HG02981 (cell line): ENCODE data around the gene ECHDC3.
A peak's percentile ranks its signal among the peaks of the same experiment; 100 is the strongest.

Source experiments
- ATAC-seq: cut with Tn5 transposase; IDR thresholded peaks from one replicate; pipeline ENCODE4 v1.9.1; 2021; ENCODE audit warnings: mild to moderate bottlenecking, moderate library complexity; ENCODE audit not compliant: unreplicated experiment

The ECHDC3 gene

GRCh38 chr10:11746883-11747539 lies 4.8 kb downstream of the ECHDC3 start:
- no peak for ATAC-seq

- ATAC-seq: no peak
Observed at GRCh38 chr10:11748866-11749265, 6.7 kb downstream of the ECHDC3 start.

GRCh38 chr10:11750420-11750819 lies 8.2 kb downstream of the ECHDC3 start:
- no peak for ATAC-seq

GRCh38 chr10:11754173-11754572 lies 12.0 kb downstream of the ECHDC3 start:
- ATAC-seq: no peak

GRCh38 chr10:11754620-11755019 lies 12.4 kb downstream of the ECHDC3 start:
- no peak for ATAC-seq

- ATAC-seq: no peak
Observed at GRCh38 chr10:11755512-11756263, 13.5 kb downstream of the ECHDC3 start.

- no peak for ATAC-seq
Observed at GRCh38 chr10:11756766-11757315, 14.7 kb downstream of the ECHDC3 start.

GRCh38 chr10:11757454-11757820 lies 15.3 kb downstream of the ECHDC3 start:
- ATAC-seq: no peak

- ATAC-seq: peak; percentile 97
Observed at GRCh38 chr10:11757821-11758463, 15.8 kb downstream of the ECHDC3 start.

GRCh38 chr10:11758527-11759236 lies 16.5 kb downstream of the ECHDC3 start:
- ATAC-seq: no peak

GRCh38 chr10:11759347-11759746 lies 17.2 kb downstream of the ECHDC3 start:
- ATAC-seq: no peak

- no peak for ATAC-seq
Observed at GRCh38 chr10:11760151-11760550, 18.0 kb downstream of the ECHDC3 start.

GRCh38 chr10:11760861-11761260 lies 18.7 kb downstream of the ECHDC3 start:
- no peak for ATAC-seq

- ATAC-seq: no peak
Observed at GRCh38 chr10:11761431-11761830, 19.2 kb downstream of the ECHDC3 start.

- ATAC-seq: no peak
Observed at GRCh38 chr10:11762706-11763500, 20.7 kb downstream of the ECHDC3 start.

GRCh38 chr10:11763501-11763861 lies 21.3 kb downstream of the ECHDC3 start:
- no peak for ATAC-seq

GRCh38 chr10:11765141-11765540 lies 23.0 kb downstream of the ECHDC3 start:
- ATAC-seq: no peak

GRCh38 chr10:11772575-11773288 lies 30.6 kb downstream of the ECHDC3 start:
- no peak for ATAC-seq

GRCh38 chr10:11773761-11774441 lies 31.7 kb downstream of the ECHDC3 start:
- ATAC-seq: no peak
